ACC112 (cell line): Measurements from ENCODE around the gene CECR2.

Experiments used
- H2AFZ ChIP-seq: fragments of 200-600 bp; sonication (generic); one replicate; pipeline ENCODE4 v1.6.0; 2017; ENCODE audit warnings: antibody characterized with exemption, low read length; ENCODE audit not compliant: unreplicated experiment
- H3K27ac ChIP-seq: fragments of 200-600 bp; sonication (generic); 2 replicates; pipeline ENCODE4 v1.5.1; 2014; ENCODE audit warnings: low read depth, mild to moderate bottlenecking, antibody characterized with exemption, low read length, moderate library complexity
- H3K27me3 ChIP-seq: fragments of 200-600 bp; sonication (generic); 2 replicates; pipeline ENCODE4 v1.6.1; 2014; ENCODE audit warnings: mild to moderate bottlenecking, antibody characterized with exemption, low read length, moderate library complexity, mixed read lengths; ENCODE audit not compliant: insufficient read depth
- H3K36me3 ChIP-seq: fragments of 200-600 bp; sonication (generic); 2 replicates; pipeline ENCODE4 v1.6.1; 2016; ENCODE audit warnings: mild to moderate bottlenecking, antibody characterized with exemption, low read length, moderate library complexity, mixed read lengths; ENCODE audit not compliant: insufficient read depth
- H3K4me1 ChIP-seq: fragments of 200-600 bp; sonication (generic); one replicate; pipeline ENCODE4 v1.6.1; 2016; ENCODE audit warnings: low read length, mixed read lengths; ENCODE audit not compliant: insufficient read depth, unreplicated experiment, control insufficient read depth
- H3K4me3 ChIP-seq: fragments of 200-600 bp; sonication (generic); 2 replicates; pipeline ENCODE4 v1.5.1; 2014; ENCODE audit warnings: mild to moderate bottlenecking, low read depth, low read length
- H3K79me2 ChIP-seq: fragments of 200-600 bp; sonication (generic); one replicate; pipeline ENCODE4 v1.6.0; 2016; ENCODE audit warnings: low read length; ENCODE audit not compliant: control insufficient read depth, unreplicated experiment, insufficient read depth

Gene CECR2

DNA sequence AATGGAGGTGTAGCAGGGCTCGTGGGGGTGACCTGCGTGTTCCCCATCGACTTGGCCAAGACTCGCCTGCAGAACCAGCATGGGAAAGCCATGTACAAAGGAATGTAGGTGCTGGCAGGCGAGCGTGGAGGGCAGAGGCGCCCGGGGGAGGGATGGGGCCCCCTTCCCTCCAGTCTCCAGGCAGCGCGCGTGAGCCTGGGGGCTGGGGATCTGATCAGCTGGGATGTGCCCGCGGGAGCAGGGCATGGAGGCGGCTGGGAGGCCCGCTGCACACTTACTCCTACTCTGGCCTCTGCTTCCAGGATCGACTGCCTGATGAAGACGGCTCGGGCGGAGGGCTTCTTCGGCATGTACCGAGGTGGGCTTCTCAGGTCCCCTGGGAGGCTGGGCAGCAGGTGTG is 211.8 kb downstream of the CECR2 start:
- H3K27ac ChIP-seq, result no peak overlapping the region
- H3K36me3 ChIP-seq, result no peaks in the 10 kb centered on the region
- H3K27me3 ChIP-seq, result no peaks in the 10 kb centered on the region
- no peak overlapping the region for H3K4me3 ChIP-seq
- peaks cover 5% of the 10 kb centered on the region for H3K4me1 ChIP-seq
- H3K79me2 ChIP-seq, result no peaks in the 10 kb centered on the region
- H2AFZ ChIP-seq, result no peak overlapping the region

DNA sequence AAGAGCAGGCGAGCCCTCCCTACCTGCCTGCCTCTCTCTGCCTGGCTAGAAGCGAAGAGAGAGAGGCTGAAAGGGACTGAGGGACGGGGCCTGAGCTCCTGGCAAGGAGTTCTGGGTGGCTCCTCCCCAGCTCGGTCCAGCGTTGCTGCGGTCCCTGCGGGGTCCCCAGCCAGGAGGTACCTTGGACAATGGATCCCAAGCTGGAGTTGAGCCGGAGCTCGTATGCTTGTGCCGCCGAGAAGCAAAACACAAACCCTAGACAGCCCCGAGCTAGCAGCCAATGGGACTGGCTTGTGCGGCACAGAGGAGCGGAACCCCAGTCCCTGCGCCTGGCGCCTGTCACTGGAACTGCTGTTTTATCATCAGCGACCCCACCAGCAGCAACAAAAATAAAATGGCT is 212.4 kb downstream of the CECR2 start:
- no peak overlapping the region for H3K27ac ChIP-seq
- no peak overlapping the region for H3K4me3 ChIP-seq

GRCh38 chr22:17583151-17583550 is 213.9 kb downstream of the CECR2 start:
- no peak overlapping the region for H3K27ac ChIP-seq
- H3K79me2 ChIP-seq, result no peaks in the 10 kb centered on the region
- H3K36me3 ChIP-seq, result no peaks in the 10 kb centered on the region
- no peak overlapping the region for H3K4me3 ChIP-seq
- no peaks in the 10 kb centered on the region for H3K27me3 ChIP-seq
- no peaks in the 10 kb centered on the region for H3K4me1 ChIP-seq
- no peak overlapping the region for H2AFZ ChIP-seq

More for the DNA sequence above, 212.4 kb downstream of the CECR2 start:
- Histone ChIP-seq H2AFZ (no peak overlapping the region), H3K4me1 (peaks cover under 1% of the 10 kb centered on the region), H3K79me2 (no peaks in the 10 kb centered on the region), H3K36me3 (no peaks in the 10 kb centered on the region), H3K27me3 (no peaks in the 10 kb centered on the region)

- H3K4me1 ChIP-seq, result no peaks in the 10 kb centered on the region
- no peaks in the 10 kb centered on the region for H3K79me2 ChIP-seq
- no peak overlapping the region for H3K27ac ChIP-seq
- H3K36me3 ChIP-seq, result no peaks in the 10 kb centered on the region
- H3K27me3 ChIP-seq, result no peaks in the 10 kb centered on the region
- H2AFZ ChIP-seq, result no peak overlapping the region
- H3K4me3 ChIP-seq, result no peak overlapping the region
Observed at GRCh38 chr22:17586831-17587440, 217.7 kb downstream of the CECR2 start.

DNA sequence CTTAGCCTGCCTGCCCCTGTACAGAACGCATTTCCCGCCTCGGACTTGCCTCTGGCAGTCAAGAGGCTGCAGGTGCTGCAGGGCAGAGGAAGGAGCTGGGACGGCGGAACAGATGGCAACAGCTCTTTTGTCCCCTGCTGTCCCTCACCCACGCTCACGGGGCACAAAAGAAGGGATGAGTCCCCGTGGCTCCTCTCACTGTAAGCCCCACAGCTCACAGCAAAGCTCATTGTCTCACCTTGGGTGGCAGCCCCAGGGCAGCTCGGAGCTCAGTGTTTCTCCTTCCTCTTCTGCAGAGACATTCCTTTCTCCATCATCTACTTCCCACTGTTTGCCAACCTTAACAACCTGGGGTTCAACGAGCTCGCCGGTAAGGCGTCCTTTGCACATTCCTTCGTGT is 218.4 kb downstream of the CECR2 start:
- Histone ChIP-seq H3K4me3 (no peak overlapping the region), H3K36me3 (no peaks in the 10 kb centered on the region), H3K79me2 (no peaks in the 10 kb centered on the region), H3K27ac (no peak overlapping the region), H3K4me1 (no peaks in the 10 kb centered on the region), H2AFZ (no peak overlapping the region), H3K27me3 (no peaks in the 10 kb centered on the region)

- Histone ChIP-seq H3K79me2 (no peaks in the 10 kb centered on the region), H2AFZ (no peak overlapping the region), H3K27ac (no peak overlapping the region), H3K4me1 (no peaks in the 10 kb centered on the region), H3K27me3 (no peaks in the 10 kb centered on the region), H3K4me3 (no peak overlapping the region), H3K36me3 (no peaks in the 10 kb centered on the region)
Observed at GRCh38 chr22:17588606-17589005, 219.3 kb downstream of the CECR2 start.

DNA sequence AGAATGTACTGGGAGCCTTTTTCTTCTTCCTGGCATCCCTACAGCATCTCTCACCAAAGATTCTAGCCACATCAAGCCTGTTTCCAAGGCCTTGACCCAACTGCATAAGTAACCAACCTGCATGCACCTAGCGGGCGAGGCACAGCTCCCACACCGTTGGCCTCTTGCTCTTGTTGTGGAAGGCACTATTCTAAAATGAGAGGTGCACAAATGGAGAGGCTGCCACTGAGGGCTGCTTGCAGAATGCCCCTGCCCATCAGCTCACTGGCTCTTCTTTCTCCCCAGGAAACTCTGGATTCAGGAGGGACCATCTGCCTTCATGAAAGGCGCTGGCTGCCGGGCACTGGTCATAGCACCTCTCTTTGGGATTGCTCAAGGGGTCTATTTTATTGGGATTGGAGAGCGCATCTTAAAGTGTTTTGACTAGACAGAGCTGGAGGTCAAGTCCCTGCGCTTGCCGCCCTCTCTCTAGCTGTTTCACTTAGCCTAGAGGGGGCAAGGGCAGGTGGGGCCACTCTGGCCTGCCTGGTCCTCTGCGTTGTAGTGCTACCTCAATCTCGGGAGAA is 220.6 kb downstream of the CECR2 start:
- H3K27me3 ChIP-seq, result no peaks in the 10 kb centered on the region
- no peak overlapping the region for H3K4me3 ChIP-seq
- no peak overlapping the region for H2AFZ ChIP-seq
- H3K79me2 ChIP-seq, result no peaks in the 10 kb centered on the region
- H3K36me3 ChIP-seq, result 0 out of 2 replicates have a peak, but pooled peaks cover 3% of the 10 kb centered on the region
- H3K27ac ChIP-seq, result no peak overlapping the region
- no peaks in the 10 kb centered on the region for H3K4me1 ChIP-seq

GRCh38 chr22:17590586-17590985 is 221.3 kb downstream of the CECR2 start:
- H3K27ac ChIP-seq, result no peak overlapping the region
- no peaks in the 10 kb centered on the region for H3K4me1 ChIP-seq

DNA sequence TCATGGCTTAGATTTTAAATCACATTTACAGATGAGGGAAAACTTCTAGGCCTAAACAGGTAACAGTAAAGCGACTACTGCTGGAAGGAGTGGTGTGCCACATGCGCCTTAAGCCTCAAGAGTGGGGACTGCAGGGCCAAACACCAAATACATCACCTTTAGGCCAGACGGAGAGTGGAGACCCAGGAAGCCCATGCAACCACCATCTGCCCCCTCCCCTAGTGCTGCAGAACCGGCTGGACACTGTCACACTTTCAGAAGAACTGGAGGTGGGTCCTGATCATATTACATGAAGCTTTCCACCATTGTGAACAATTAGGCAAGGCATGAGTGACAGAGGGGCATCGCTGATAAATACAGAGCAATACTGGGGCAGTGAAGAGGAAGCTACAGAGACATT is 222.9 kb downstream of the CECR2 start:
- Histone ChIP-seq H3K27me3 (no peaks in the 10 kb centered on the region), H3K4me3 (no peak overlapping the region), H3K79me2 (no peaks in the 10 kb centered on the region), H3K36me3 (0 out of 2 replicates have a peak, but pooled peaks cover 7% of the 10 kb centered on the region), H2AFZ (no peak overlapping the region), H3K27ac (no peak overlapping the region), H3K4me1 (no peaks in the 10 kb centered on the region)

More at GRCh38 chr22:17590586-17590985, 221.3 kb downstream of the CECR2 start:
- Histone ChIP-seq H3K27me3 (no peaks in the 10 kb centered on the region), H3K36me3 (0 out of 2 replicates have a peak, but pooled peaks cover 3% of the 10 kb centered on the region), H3K79me2 (no peaks in the 10 kb centered on the region), H3K4me3 (no peak overlapping the region), H2AFZ (no peak overlapping the region)

- no peaks in the 10 kb centered on the region for H3K27me3 ChIP-seq
- H3K4me1 ChIP-seq, result no peaks in the 10 kb centered on the region
- H3K79me2 ChIP-seq, result no peaks in the 10 kb centered on the region
- H3K4me3 ChIP-seq, result no peak overlapping the region
- no peak overlapping the region for H3K27ac ChIP-seq
- 0 out of 2 replicates have a peak, but pooled peaks cover 7% of the 10 kb centered on the region for H3K36me3 ChIP-seq
- H2AFZ ChIP-seq, result no peak overlapping the region
Observed at GRCh38 chr22:17596226-17596625, 227.0 kb downstream of the CECR2 start.

- Histone ChIP-seq H2AFZ (no peak overlapping the region), H3K36me3 (0 out of 2 replicates have a peak, but pooled peaks cover 7% of the 10 kb centered on the region), H3K27ac (no peak overlapping the region), H3K4me3 (no peak overlapping the region), H3K79me2 (no peaks in the 10 kb centered on the region), H3K4me1 (no peaks in the 10 kb centered on the region), H3K27me3 (no peaks in the 10 kb centered on the region)
Observed at GRCh38 chr22:17597217-17597616, 228.0 kb downstream of the CECR2 start.
